Activated T-cell treated with anti-CD3 and anti-CD28 coated beads for 48 hours (primary cell): ENCODE results near the gene EIF3I.

Source experiments
- DNase-seq: peaks from one replicate; pipeline ENCODE4 v3.0.0-alpha.2; 2020; ENCODE audit warnings: low read depth

Gene EIF3I

GRCh38 chr1:32198237-32199042 is 23.8 kb upstream of the EIF3I start:
- DNase-seq = no peak

- DNase-seq = no peak
Measured at GRCh38 chr1:32199043-32199716, 23.0 kb upstream of the EIF3I start.

- no peak for DNase-seq
Measured at GRCh38 chr1:32199717-32200072, 22.5 kb upstream of the EIF3I start.

- DNase-seq = peak; percentile 50
Measured at GRCh38 chr1:32200226-32201010, 21.8 kb upstream of the EIF3I start, which contains the start of gene CCDC28B. CCDC28B (plus strand) TSS chr1:32200595; CDS start chr1:32201936, 1,341 bp downstream.

- DNase-seq = peak; percentile 68
Measured at GRCh38 chr1:32201011-32201855, 21.0 kb upstream of the EIF3I start.

GRCh38 chr1:32204943-32205361 is 17.3 kb upstream of the EIF3I start:
- no peak for DNase-seq

GRCh38 chr1:32205401-32206370 is 16.5 kb upstream of the EIF3I start, which contains the start of gene IQCC:
IQCC (plus strand) TSS chr1:32205671; CDS start chr1:32205682, 11 bp downstream.
- DNase-seq = peak; percentile 84

GRCh38 chr1:32208469-32208868 is 13.7 kb upstream of the EIF3I start:
- no peak for DNase-seq

- DNase-seq = no peak
Measured at GRCh38 chr1:32208891-32209328, 13.3 kb upstream of the EIF3I start, which contains the start of gene DCDC2B. DCDC2B (plus strand) TSS chr1:32209089; CDS start chr1:32209094, 5 bp downstream.

- peak; percentile 46 for DNase-seq
Measured at GRCh38 chr1:32215629-32216480, 6.4 kb upstream of the EIF3I start.

- no peak for DNase-seq
Measured at GRCh38 chr1:32216566-32216965, 5.6 kb upstream of the EIF3I start.

- no peak for DNase-seq
Measured at GRCh38 chr1:32219022-32219421, 3.2 kb upstream of the EIF3I start.

GRCh38 chr1:32220746-32221580 is 1.2 kb upstream of the EIF3I start:
- no peak for DNase-seq

- no peak for DNase-seq
Measured at GRCh38 chr1:32221581-32221979, 627 bp upstream of the EIF3I start.

GRCh38 chr1:32223683-32224082 is 1.5 kb downstream of the EIF3I start:
- DNase-seq = no peak

GRCh38 chr1:32224285-32224684 is 2.1 kb downstream of the EIF3I start:
- no peak for DNase-seq

GRCh38 chr1:32228771-32229170 is 6.6 kb downstream of the EIF3I start:
- DNase-seq = no peak

- no peak for DNase-seq
Measured at GRCh38 chr1:32231843-32232432, 9.7 kb downstream of the EIF3I start.
